ENCODE measurements around the gene C21orf58. TPM values are rescaled to one million over a fixed set of nuclear protein-coding genes. Genes with fewer than 3 reads are reported as not detected.
A peak's percentile ranks its signal among the peaks of the same experiment; 100 is the strongest.
"Not testable (repeated sequence)": the region's sequence is repeated elsewhere in the genome, so short reads cannot be mapped to it uniquely, and the experiment has no call there.

Gene C21orf58
- total RNA-seq, 1 experiment from 2014 or later, result 17.2 TPM

- DNase-seq (ENCODE audit: low spot score), result peak; percentile 45
Observed at GRCh38 chr21:46325073-46325912, 1.6 kb upstream of the C21orf58 start.

GRCh38 chr21:46324390-46325072, 861 bp upstream of the C21orf58 start:
- peak; percentile 70 for DNase-seq (ENCODE audit: low spot score)

- peak; percentile 11 for DNase-seq (ENCODE audit: low spot score)
Observed at GRCh38 chr21:46323227-46323709, 402 bp downstream of the C21orf58 start.

DNA sequence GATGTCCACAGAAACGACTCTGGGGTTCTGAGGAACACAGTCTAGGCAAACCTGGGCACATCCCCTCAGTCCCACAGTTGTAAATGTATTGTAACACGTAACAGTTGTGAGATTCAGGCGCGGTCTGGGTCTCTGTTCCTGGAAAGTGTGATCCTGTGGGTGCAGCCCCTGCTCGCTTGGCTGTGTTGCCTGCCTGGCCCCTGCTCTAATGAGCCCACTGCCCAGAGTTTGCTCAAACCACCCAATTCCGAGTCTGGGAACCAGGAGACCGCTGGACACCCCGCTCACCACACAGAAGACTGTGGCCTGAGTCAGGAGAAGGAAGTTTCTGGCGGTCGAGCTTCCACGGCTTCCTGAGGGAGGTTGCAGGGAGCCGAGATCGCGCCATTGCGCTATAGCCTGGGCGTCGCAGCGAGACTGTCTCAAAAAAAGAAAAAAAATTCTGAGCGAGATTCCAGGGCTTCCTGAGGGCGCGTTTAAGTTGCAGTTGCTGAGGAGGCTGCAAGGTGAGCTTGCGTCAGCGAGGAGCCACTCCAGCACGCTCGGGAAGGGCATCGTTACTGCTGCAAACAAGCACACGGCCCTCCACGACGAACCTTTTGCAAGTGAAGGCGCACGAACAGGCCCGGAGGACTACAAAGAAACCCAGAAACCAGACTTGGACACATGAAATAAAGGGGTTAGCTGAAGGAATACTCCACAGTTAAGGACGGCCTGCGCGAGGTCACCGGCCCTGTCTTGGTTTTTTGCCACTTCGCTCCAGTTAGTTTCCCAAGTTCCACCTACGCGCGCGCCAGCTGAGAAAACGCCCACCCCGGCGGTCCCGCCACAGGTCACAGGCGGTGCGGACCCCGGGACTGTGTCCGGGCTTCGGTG, 1.1 kb downstream of the C21orf58 start:
- DNase-seq (ENCODE audit: low spot score), result no peak

GRCh38 chr21:46320331-46320801, 3.3 kb downstream of the C21orf58 start:
- no peak for DNase-seq (ENCODE audit: low spot score)

- DNase-seq (ENCODE audit: low spot score), result no peak
Observed at GRCh38 chr21:46319186-46319585, 4.5 kb downstream of the C21orf58 start.

DNA sequence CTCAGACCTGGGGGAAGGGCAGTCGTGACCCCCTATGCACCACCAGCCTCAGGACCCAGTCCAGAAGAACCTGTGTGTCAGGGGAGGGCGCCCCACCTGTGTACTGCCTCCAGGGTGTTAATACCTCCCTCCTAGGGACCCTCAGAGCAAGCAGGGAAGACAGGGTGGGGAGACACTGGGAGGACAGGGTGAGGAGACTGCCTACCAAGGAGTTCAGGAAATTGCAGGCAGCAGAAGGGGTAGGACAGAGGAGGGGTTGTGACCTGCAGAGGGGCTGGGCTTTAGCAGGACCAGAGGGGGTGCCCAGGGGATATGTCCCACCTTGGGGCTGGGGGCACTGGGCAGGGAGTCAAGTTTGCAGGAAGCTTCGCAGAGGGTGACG, 5.2 kb downstream of the C21orf58 start:
- no peak for DNase-seq (ENCODE audit: low spot score)

DNA sequence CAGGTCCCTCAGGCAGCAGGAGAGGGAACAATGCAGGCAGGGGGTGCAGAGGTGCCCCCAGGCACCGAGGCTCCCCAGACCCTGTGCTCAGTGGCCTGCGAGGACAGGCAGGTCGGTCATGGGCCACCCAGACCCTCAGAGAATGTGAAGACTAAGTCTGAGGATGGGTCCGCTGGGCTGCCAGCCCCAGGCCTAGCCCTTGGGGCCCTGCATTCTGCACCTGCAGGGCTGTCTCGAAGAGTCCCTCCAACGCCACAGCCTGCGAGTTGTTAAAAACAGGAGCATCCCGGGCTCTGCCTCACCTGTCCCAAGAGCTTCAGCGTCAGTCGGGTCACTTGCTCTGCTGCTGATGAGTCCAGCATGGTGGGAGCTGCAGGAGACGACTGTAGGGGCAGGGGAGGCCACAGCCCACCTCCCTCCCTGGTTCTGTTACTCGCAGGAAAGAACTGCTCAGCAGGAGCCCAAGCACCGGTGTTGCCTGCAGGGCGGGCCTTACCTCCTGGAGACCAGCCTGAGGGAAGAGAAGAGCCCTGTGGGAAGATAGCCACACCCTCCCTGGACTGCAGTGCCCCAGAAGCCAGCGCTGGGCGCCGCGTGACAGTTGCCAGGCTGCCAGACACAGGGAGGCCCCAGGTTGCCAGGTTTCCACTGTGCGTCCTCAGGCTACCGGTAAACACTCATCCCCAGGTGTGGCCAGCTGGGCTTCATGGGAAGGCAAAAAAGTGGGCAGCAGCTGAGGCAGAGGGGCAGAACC, 5.8 kb downstream of the C21orf58 start:
- DNase-seq (ENCODE audit: low spot score), result peak; percentile 29

GRCh38 chr21:46316708-46317324, 6.9 kb downstream of the C21orf58 start:
- DNase-seq (ENCODE audit: low spot score), result no peak

GRCh38 chr21:46314441-46315020, 9.1 kb downstream of the C21orf58 start:
- no peak for DNase-seq (ENCODE audit: low spot score)

- DNase-seq (ENCODE audit: low spot score), result no peak
Observed at GRCh38 chr21:46312949-46313348, 10.7 kb downstream of the C21orf58 start.

DNA sequence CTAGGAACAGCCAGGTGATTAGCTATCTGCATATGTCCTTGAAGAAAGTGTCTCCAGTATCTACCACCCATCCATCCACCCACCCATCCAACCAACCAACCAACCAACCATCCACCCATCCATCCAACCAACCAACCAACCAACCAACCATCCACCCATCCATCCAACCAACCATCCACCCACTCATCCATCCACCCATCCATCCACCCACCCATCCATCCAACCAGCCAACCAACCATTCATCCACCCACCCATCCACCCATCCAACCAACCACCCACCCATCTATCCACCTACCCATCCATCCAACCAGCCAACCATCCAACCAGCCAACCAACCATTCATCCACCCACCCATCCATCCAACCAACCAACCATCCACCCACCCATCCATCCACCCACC, 12.1 kb downstream of the C21orf58 start:
- DNase-seq (ENCODE audit: low spot score), result no peak

DNA sequence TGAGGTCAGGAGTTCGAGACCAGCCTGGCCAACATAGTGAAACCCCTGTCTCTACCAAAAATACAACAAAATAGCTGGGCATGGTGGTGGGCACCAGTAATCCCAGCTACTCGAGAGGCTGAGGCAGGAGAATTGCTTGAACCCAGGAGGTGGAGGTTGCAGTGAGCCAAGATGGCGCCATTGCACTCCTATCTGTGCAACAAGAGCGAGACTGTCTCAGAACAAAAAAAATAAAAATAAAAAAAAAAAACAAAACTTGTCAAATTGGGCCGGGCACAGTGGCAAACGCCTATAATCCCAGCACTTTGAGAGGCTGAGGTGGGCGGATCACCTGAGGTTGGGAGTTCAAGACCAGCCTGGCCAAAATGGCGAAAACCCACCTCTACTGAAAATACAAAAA, 13.4 kb downstream of the C21orf58 start:
- DNase-seq (ENCODE audit: low spot score), result not testable (repeated sequence)

- no peak for DNase-seq (ENCODE audit: low spot score)
Observed at GRCh38 chr21:46308431-46308830, 15.2 kb downstream of the C21orf58 start.

- no peak for DNase-seq (ENCODE audit: low spot score)
Observed at GRCh38 chr21:46307625-46308024, 16.0 kb downstream of the C21orf58 start.

DNA sequence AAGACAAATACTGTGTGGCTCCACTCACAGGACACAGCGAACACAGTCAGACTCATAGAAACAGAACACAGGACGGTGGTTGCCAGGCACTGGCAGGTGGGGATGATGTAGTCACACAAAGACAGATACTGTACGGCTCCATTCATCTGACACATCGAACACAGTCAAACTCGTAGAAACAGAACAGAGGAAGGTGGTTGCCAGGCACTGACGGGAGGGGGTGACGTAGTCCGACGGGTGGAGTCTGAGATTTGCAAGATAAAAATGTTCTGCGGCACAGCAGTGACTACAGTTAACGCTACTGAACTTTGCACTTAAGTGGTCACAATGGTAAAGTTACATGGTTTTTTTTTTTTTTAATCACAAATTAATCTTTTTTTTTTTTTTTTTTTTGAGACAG, 18.7 kb downstream of the C21orf58 start:
- no peak for DNase-seq (ENCODE audit: low spot score)

DNA sequence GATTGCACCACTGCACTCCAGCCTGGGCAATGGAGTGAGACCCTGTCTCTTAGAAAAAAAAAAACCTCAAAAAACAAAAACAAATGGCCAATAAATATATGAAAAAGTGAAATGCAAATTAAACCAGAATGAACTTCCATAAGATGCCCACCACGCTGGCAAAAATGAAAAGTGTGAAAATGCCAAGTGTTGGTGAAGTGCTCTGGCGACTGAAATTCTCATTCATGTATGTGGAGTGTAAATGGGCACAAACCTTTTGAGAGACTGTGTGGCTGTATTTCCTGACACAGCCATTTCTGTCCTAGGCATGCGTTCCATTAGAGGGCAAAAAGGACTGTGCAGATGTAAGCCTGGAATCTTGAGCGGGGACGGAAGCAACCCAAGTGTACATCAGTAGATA, 19.2 kb downstream of the C21orf58 start:
- DNase-seq (ENCODE audit: low spot score), result no peak

- DNase-seq (ENCODE audit: low spot score), result no peak
Observed at GRCh38 chr21:46301759-46302158, 21.9 kb downstream of the C21orf58 start.

- DNase-seq (ENCODE audit: low spot score), result no peak
Observed at GRCh38 chr21:46299167-46299566, 24.5 kb downstream of the C21orf58 start.
